ENCODE data around the gene ARHGEF35.

- TF ChIP-seq CTCF (IDR thresholded peaks at IDR 0.05) (no peak), NPAS2 (CRISPR knock-in tag; IDR thresholded peaks at IDR 0.05; ENCODE audit: borderline replicate concordance) (no peak), SMC3 (IDR thresholded peaks at IDR 0.05) (no peak), EP300 (IDR thresholded peaks at IDR 0.05) (no peak), TP53 (CRISPR knock-in tag; IDR thresholded peaks at IDR 0.05) (no peak), POLR2A (IDR thresholded peaks at IDR 0.05; ENCODE audit: low read length) (no peak), CHD4 (IDR thresholded peaks at IDR 0.05; ENCODE audit: borderline replicate concordance) (no peak), RNF2 (IDR thresholded peaks at IDR 0.05; ENCODE audit: borderline replicate concordance, low read depth) (no peak), ZC3H11A (IDR thresholded peaks at IDR 0.05) (no peak), HEYL (CRISPR knock-in tag; IDR thresholded peaks at IDR 0.05) (no peak), EHMT2 (IDR thresholded peaks at IDR 0.05; ENCODE audit: low read depth) (no peak), NFE2L2 (conservative IDR thresholded peaks at IDR 0.05; ENCODE audit: low read length) (no peak), ESRRA (IDR thresholded peaks at IDR 0.05; ENCODE audit: borderline replicate concordance, low read length) (no peak), REST (IDR thresholded peaks at IDR 0.05) (no peak)
Measured at GRCh38 chr7:144148224-144148827, 47.3 kb downstream of the ARHGEF35 start.
